22Rv1 (cell line): ENCODE data around the gene ZNF827.

Source experiments
- H3K27ac ChIP-seq: fragments of 450-650 bp; 2 replicates; pipeline ENCODE4 v1.5.1; 2017
- CTCF ChIP-seq: fragments of 450-650 bp; IDR thresholded peaks from 2 replicates; pipeline ENCODE4 v1.5.1; 2017; ENCODE audit warnings: mild to moderate bottlenecking
- ZFX ChIP-seq: fragments of 450-650 bp; IDR thresholded peaks from 2 replicates; pipeline ENCODE4 v1.6.1; 2017; ENCODE audit warnings: antibody characterized with exemption, borderline replicate concordance

ZNF827 gene

DNA sequence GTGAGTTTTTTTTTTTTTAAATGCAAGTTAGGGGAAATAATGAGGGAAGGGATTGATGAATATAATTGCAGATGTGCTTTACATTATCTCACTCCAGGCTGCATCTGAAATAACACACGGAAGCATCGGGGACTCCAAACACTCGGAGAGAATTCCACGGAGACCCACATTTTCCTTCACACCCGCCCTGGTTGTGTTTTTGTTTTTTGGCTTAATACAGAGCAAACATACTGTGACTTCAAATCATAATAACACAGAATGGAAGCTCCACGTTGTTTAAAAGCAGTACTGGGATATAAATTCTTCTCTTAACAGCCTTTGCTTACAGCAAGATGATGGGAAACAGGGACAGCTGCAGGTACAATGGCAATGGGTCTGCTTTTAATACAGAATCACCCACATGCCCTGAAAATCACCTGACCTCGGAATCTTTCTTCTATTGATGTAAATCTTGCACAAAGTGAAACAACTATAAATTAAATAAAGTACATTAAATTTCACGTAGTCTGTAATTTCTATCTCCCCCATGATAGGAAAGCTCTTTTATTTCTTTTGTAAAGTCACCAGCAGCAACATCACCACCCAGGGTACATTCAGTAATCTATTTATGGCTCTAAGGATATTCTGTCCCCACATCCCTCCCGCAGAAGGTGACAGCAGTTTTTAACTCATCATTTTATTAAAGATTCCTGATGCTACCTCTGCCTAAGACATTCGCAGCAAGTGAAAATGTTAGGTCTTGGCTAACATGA lies 119.3 kb downstream of the ZNF827 start:
- TF ChIP-seq CTCF = no peak
- TF ChIP-seq ZFX = no peak
- no peak overlapping the region for H3K27ac ChIP-seq

- TF ChIP-seq ZFX = no peak
- TF ChIP-seq CTCF = no peak
- H3K27ac ChIP-seq = no peak overlapping the region
Observed at GRCh38 chr4:145818011-145818410, 120.6 kb downstream of the ZNF827 start.

- TF ChIP-seq ZFX (no peak), CTCF (no peak)
- H3K27ac ChIP-seq = no peak overlapping the region
Observed at GRCh38 chr4:145816091-145816490, 122.5 kb downstream of the ZNF827 start.

DNA sequence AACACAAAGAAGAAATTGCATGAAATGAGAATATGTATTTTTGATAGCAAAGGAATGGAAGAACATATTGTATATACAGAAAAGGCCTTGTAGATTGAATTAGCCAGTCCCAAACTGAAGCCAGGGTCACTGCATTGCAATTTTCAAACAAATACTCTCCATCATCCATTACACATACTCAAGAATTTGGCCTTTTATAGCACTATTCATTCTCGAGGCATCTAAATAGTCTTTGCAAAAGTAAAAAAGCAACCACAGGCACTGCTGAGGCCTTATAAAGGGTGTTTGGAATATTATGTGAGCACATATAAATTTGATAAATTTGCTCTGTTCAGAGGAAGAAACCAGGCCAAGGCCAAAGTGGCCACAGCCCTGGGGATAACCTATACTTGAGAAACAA lies 123.0 kb downstream of the ZNF827 start:
- H3K27ac ChIP-seq = no peak overlapping the region
- TF ChIP-seq CTCF (no peak), ZFX (no peak)

DNA sequence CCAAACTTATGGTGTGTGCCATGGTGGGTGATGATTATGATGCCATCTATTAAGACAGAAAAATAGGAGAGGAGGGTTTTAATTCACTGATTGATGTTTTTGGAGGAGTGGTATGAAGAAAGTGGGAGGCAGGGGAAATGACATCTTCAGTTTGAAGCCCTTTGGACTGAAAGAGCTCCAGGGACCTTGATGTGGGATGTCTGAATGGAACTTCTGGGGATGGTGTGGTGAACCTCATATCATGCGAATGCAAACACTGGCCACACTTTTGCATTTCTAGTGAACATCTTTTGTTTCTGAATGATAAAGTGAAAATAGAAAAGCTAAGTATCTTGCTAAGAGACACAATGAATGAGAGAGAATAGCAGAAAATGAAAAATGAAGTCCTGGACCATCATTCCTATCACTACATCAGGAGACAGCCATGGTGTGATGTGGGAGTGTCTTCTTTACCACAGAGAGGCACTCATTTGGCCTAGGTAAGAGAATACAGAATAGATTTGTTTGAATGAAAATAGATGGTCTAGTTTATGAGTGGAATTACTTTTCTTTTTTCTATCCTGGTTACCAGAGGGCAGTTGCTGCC lies 123.5 kb downstream of the ZNF827 start:
- H3K27ac ChIP-seq = no peak overlapping the region
- no peak for TF ChIP-seq CTCF
- no peak for TF ChIP-seq ZFX

GRCh38 chr4:145814246-145814645 lies 124.4 kb downstream of the ZNF827 start:
- TF ChIP-seq CTCF (no peak), ZFX (no peak)
- H3K27ac ChIP-seq = no peak overlapping the region

DNA sequence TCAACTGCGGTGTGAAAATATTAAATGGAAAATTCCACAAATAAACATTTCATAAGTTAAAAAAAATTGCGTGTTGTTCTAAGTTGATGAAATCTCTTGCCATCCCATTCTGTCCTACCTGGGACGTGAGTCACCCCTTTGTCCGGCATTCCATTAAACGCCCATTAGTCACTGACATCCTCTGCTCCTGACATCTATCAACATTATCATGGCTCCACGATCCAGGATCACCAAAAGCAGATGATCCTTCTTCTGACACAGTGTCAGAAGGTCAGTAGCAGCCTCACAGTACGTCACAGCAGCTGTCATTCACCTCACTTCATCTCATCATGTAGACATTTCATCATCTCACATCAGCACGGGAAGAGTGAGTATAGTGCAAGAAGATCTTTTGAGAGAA lies 125.7 kb downstream of the ZNF827 start:
- no peak overlapping the region for H3K27ac ChIP-seq
- TF ChIP-seq ZFX (no peak), CTCF (no peak)
